K562 (cell line): ENCODE results near the gene ENTPD3. TPM values are rescaled to one million over a fixed set of nuclear protein-coding genes. Genes with fewer than 3 reads are reported as not detected.

Experiments used
- ELF4 ChIP-seq: fragments of 450-650 bp; formaldehyde crosslinking; IDR thresholded peaks from 2 replicates; pipeline ENCODE4 v1.4.0; 2022; ENCODE audit warnings: missing genetic modification characterization
- EP300 ChIP-seq: IDR thresholded peaks from 2 replicates; pipeline ENCODE4 v1.6.1; 2012; ENCODE audit warnings: low read length, improper control_type of control experiment
- HNRNPK ChIP-seq: fragments of 200-400 bp; formaldehyde crosslinking; IDR thresholded peaks from one replicate; pipeline ENCODE4 v1.6.1; 2018; ENCODE audit warnings: mild to moderate bottlenecking, low read depth, low read length; ENCODE audit not compliant: poor library complexity, severe bottlenecking
- NELFE ChIP-seq: IDR thresholded peaks from 2 replicates; pipeline ENCODE4 v1.6.1; 2011; ENCODE audit warnings: mild to moderate bottlenecking; ENCODE audit not compliant: insufficient read depth, insufficient read length
- NR2C2 ChIP-seq, 2 experiments: fragments of 200-800 bp in 1 of 2; sonication (Bioruptor generic) in 1 of 2; sonication (generic) in 1 of 2; formaldehyde crosslinking in 1 of 2; IDR thresholded peaks; 2 replicates each; pipeline versions ENCODE4 v1.6.1 to v1.8.0; 2016 to 2022; ENCODE audit warnings: mild to moderate bottlenecking in 1 of 2, missing compliant biosample characterization in 1 of 2, missing genetic modification characterization in 1 of 2, missing genetic modification reagents in 1 of 2
- POLR2G ChIP-seq: fragments of 200-400 bp; formaldehyde crosslinking; IDR thresholded peaks from 2 replicates; pipeline ENCODE4 v1.6.1; 2017; ENCODE audit warnings: low read depth, mild to moderate bottlenecking, antibody characterized with exemption, low read length, moderate library complexity
- ZBTB49 ChIP-seq: sonication (generic); formaldehyde crosslinking; IDR thresholded peaks from 2 replicates; pipeline ENCODE4 v1.8.0; 2022; ENCODE audit warnings: missing genetic modification reagents, mild to moderate bottlenecking, borderline replicate concordance
- ZNF324 ChIP-seq: fragments of 250-450 bp; sonication (Bioruptor Pico); IDR thresholded peaks from 2 replicates; pipeline ENCODE4 v1.4.0; 2020; ENCODE audit warnings: mild to moderate bottlenecking
- ZNF695 ChIP-seq: fragments of 450-650 bp; formaldehyde crosslinking; IDR thresholded peaks from 2 replicates; pipeline ENCODE4 v1.4.0; 2020; ENCODE audit warnings: mild to moderate bottlenecking, moderate library complexity
- polyA plus RNA-seq, 8 experiments: library from polyadenylated mRNA; depleted of rRNA in 4 of 8; stranded (reverse) in 5 of 8; unstranded in 3 of 8; fragments of >200 nt; fragmentation: Nextera tagmentation in 2 of 8; fragmentation: Illumina TruSeq in 1 of 8; extraction: Ambion mirVana in 2 of 8; extraction: Trizol in 1 of 8; gene quantifications; 2 replicates each; pipeline versions ENCODE4 v1.2.1 to v1.2.3, GENCODE V29; 2011 to 2014; ENCODE audit warnings: inconsistent platforms in 1 of 8, missing spikeins in 1 of 8
- total RNA-seq, 7 experiments: library from RNA; depleted of rRNA in 6 of 7; stranded (reverse); fragments of >200 nt in 6 of 7; fragmentation: Illumina TruSeq in 2 of 7; extraction: Trizol in 2 of 7; gene quantifications; 2 replicates each; pipeline versions ENCODE4 v1.2.1 to v1.2.3, GENCODE V29; 2011 to 2021; ENCODE audit warnings: low replicate concordance in 1 of 7
- TF ChIP-seq, protein P1 (sequence below): fragments of 450-650 bp; IDR thresholded peaks from 2 replicates; pipeline ENCODE4 v1.6.1; 2016; ENCODE audit warnings: low read depth

Gene ENTPD3
- total and polyA plus RNA-seq, 9 of the 15 experiments (the other 6 are each of a cell fraction or from before 2014, with no cell fraction given), result 0.23 to 2.1 (median 0.58) TPM

DNA sequence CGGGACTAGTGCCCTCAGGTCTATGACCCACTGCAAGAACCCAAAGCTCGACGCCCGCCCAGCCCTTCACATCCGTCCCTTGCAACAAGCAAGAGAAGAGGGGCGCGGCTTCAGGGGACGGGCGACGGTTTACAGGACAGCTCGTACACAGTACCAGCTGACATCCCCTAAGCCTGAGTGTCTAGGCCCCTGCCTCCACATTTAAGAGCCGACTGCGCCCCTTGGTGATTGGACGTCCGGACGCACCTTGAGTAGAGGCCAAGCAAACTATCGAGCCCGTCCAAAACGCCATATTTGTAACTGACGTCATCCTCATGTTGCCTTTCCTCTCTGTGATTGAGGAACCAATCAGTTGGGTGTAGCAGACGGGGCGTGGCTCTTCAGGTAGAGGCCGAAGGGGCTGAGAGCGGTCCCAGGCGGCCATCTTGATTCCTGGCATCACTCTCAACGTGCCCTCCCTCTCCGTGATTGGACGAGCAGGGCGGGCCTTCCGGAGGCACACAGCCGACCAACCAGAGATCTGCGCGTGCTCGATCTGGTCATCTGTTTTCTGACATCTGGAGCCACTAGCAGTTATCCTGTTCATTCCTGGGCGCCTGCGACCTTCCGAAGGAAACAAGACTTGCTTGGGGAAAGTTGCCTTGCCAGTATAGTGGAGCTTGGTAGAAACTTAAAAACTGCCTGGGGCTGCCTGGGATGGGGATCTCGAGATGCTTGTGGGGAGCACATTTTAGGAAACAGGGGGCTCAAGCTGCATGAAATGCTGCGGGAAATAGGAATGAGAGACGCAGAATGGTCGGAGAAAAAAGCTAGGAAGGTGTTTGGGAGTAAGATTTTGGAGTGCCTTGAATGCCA is 66.1 kb downstream of the ENTPD3 start (continued):
- TF ChIP-seq, protein P1, sequence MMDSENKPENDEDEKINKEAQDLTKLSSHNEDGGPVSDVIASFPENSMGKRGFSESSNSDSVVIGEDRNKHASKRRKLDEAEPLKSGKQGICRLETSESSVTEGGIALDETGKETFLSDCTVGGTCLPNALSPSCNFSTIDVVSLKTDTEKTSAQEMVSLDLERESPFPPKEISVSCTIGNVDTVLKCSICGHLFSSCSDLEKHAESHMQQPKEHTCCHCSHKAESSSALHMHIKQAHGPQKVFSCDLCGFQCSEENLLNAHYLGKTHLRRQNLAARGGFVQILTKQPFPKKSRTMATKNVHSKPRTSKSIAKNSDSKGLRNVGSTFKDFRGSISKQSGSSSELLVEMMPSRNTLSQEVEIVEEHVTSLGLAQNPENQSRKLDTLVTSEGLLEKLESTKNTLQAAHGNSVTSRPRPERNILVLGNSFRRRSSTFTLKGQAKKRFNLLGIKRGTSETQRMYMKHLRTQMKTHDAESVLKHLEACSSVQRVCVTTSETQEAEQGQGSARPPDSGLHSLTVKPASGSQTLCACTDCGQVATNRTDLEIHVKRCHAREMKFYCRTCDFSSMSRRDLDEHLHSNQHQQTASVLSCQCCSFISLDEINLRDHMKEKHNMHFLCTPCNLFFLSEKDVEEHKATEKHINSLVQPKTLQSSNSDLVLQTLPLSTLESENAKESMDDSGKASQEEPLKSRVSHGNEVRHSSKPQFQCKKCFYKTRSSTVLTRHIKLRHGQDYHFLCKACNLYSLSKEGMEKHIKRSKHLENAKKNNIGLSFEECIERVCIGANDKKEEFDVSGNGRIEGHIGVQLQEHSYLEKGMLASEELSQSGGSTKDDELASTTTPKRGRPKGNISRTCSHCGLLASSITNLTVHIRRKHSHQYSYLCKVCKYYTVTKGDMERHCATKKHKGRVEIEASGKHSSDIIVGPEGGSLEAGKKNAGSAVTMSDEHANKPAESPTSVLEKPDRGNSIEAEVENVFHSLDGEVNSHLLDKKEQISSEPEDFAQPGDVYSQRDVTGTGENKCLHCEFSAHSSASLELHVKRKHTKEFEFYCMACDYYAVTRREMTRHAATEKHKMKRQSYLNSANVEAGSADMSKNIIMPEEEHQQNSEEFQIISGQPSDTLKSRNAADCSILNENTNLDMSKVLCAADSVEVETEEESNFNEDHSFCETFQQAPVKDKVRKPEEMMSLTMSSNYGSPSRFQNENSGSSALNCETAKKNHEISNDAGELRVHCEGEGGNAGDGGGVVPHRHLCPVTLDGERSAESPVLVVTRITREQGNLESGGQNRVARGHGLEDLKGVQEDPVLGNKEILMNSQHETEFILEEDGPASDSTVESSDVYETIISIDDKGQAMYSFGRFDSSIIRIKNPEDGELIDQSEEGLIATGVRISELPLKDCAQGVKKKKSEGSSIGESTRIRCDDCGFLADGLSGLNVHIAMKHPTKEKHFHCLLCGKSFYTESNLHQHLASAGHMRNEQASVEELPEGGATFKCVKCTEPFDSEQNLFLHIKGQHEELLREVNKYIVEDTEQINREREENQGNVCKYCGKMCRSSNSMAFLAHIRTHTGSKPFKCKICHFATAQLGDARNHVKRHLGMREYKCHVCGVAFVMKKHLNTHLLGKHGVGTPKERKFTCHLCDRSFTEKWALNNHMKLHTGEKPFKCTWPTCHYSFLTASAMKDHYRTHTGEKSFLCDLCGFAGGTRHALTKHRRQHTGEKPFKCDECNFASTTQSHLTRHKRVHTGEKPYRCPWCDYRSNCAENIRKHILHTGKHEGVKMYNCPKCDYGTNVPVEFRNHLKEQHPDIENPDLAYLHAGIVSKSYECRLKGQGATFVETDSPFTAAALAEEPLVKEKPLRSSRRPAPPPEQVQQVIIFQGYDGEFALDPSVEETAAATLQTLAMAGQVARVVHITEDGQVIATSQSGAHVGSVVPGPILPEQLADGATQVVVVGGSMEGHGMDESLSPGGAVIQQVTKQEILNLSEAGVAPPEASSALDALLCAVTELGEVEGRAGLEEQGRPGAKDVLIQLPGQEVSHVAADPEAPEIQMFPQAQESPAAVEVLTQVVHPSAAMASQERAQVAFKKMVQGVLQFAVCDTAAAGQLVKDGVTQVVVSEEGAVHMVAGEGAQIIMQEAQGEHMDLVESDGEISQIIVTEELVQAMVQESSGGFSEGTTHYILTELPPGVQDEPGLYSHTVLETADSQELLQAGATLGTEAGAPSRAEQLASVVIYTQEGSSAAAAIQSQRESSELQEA, result no peak
- TF ChIP-seq ELF4 (CRISPR knock-in tag), result no peak
- TF ChIP-seq HNRNPK, result no peak
- no peak for TF ChIP-seq NELFE
- TF ChIP-seq EP300, result no peak; the same call in 1 of the 2 replicates
- TF ChIP-seq POLR2G, result peak; percentile 80
- peak; percentile 80 for TF ChIP-seq NR2C2 (CRISPR knock-in tag; IDR thresholded peaks at IDR 0.05)
- peak; percentile 92 for TF ChIP-seq NR2C2 (tag; IDR thresholded peaks at IDR 0.05)
- no peak for TF ChIP-seq ZBTB49
- no peak for TF ChIP-seq ZNF324 (CRISPR knock-in tag)
- no peak for TF ChIP-seq ZNF695 (CRISPR knock-in tag)
